RKO (cell line): Measurements from ENCODE around the gene ASB5.
A peak's percentile ranks its signal among the peaks of the same experiment; 100 is the strongest.
"Not testable (repeated sequence)": the region's sequence is repeated elsewhere in the genome, so short reads cannot be mapped to it uniquely, and the experiment has no call there.

ENCODE experiments used
- DNase-seq: peaks from one replicate; pipeline ENCODE4 v3.0.0-alpha.2; 2016; ENCODE audit warnings: low spot score

ASB5 gene

GRCh38 chr4:176222149-176222548, 46.9 kb downstream of the ASB5 start:
- no peak for DNase-seq

GRCh38 chr4:176217510-176217909, 51.5 kb downstream of the ASB5 start:
- DNase-seq = no peak

- not testable (repeated sequence) for DNase-seq
Measured at GRCh38 chr4:176212351-176212750, 56.7 kb downstream of the ASB5 start.

GRCh38 chr4:176210579-176211296, 58.3 kb downstream of the ASB5 start:
- DNase-seq = no peak

DNA sequence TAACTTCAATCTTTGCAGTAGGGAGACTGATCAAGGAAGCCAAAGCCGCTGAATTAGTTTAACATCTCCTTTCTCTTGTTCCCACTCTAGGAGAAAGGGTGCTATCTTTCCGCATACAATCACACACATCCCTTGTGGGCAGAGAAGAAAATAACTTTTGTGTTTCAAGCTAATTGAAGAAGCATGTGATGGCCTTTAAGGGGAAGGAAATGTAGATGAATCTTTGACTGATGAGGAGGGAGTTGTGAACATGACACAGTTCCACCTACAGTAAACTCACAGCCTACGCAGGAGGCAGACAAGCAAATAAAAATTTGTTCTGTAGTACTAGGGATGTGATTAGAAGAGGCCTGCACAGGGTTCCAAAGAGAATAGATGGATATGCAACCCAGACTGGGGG, 58.9 kb downstream of the ASB5 start:
- DNase-seq = no peak

DNA sequence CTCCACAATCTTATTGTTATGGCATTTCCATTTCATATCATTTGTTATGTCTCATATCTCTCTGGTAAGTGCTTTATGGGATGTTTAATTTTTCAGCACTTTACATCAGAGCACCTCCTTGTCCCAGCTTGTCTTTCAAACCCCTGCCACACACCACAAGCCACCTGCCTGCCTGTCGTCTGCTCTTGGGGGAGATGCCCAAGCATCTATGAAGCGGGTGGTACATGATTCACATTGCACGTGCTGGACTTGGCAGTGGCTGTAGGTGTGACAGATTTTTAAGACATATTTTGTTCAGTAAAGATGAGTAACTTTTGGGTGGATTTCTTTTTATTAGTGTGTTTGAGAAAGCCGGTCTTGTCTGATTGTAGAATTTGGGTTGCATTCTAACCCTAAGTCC, 59.5 kb downstream of the ASB5 start:
- DNase-seq = no peak

GRCh38 chr4:176207839-176208238, 61.2 kb downstream of the ASB5 start:
- no peak for DNase-seq

GRCh38 chr4:176205299-176205698, 63.7 kb downstream of the ASB5 start:
- DNase-seq = no peak

GRCh38 chr4:176198316-176198903, 70.6 kb downstream of the ASB5 start:
- no peak for DNase-seq

DNA sequence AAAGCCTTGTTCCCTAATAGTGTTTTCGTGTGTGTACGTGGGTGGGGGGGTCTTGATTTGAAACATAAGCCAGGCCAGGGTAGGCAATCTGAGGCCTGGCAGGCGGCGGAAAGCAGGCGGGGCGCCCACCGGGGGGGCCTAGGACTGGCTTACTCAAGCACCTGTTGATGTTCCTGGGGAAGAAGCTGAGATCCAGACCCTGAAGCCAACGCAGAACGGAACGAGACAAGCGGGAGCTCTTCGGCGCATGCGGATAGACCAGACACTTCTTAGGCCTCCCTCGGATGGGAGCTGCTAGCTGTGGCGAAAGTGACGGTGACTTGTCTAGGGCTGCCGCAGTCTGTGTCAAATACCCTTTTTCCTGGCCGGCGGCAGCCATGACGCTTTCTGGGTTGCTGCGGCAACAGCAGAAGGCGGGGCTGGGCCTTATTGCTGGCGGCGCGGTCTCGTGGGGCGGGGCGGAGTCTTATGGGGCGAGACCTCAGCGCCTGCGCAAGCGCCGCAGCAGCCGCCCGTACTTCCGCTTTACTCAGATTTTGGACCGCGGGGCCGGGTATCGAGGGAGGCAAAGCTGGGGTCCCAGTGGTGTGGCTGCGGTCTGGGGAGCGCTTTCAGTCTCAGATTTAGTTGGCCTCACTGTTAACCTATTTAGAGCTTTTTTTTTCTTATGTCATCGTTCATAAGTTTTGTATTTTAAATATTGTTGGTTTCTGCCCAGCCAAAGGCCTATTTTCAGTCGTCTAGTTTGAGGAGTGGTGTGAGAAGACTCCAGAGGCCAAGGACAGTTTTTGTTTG, 73.6 kb downstream of the ASB5 start, which contains the start of gene SPATA4:
SPATA4 (minus strand) TSS at position 402 of the 795 bp plus-strand sequence; CDS start at position 379, 23 bp downstream.
- peak; percentile 85 for DNase-seq

GRCh38 chr4:176193938-176194337, 75.1 kb downstream of the ASB5 start:
- peak; percentile 87 for DNase-seq

GRCh38 chr4:176193126-176193525, 75.9 kb downstream of the ASB5 start:
- peak; percentile 48 for DNase-seq

DNA sequence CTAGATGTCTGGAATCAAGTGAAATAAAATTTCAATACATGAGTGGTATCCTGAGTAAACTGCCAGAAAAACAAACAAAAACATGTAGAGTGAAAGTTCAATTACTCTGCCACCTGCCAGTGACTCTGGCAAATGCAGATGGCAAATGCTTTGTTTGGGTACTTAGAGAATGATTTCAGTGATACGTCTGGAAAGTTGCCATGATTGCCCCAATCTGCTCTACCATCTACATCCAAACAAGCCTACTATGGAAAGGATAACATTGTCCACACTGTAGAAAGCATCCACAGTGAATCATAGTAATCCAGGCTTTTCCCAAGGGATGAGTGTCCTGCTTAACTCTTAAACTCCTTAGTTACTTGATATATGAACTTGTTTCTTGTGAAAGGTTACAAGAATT, 77.0 kb downstream of the ASB5 start:
- DNase-seq = no peak

DNA sequence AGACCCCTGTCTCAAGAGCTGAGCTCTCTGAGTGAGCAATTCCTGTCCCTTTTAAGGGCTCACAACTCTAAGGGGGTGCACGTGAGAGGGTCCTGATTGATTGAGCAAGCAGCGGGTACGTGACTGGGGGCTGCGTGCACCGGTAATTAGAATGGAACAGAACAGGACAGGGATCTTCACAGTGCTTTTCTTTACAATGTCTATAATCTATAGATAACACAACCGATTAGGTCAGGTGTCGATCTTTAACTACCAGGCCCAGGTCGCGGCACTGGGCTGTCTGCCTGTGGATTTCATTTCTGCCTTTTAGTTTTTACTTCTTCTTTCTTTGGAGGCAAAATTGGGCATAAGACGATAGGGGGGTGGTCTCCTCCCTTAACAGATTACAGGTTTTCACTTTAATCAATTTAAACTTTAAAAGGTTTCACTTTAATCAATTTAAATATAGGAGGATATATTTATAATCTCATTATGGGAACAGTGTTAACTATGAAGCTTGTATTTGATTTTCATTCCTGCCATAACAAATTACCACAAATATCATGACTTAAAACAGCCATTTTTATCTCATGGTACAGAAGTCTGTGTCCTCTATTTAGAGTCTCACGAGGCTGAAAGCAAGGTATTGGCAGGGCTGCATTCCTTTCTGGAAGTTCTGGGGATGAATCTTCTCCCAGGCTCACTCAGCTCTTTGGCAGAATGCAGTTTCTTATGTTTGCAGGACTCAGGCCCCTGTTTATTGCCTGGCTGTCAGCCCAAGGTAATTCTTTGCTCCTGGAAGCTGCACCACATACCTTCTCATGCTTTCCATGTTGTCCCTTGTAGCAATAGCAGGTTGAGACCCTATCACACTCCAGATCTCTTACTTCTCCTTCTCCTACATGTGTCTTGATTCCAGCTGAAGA, 78.9 kb downstream of the ASB5 start:
- DNase-seq = no peak

- no peak for DNase-seq
Measured at GRCh38 chr4:176188654-176189053, 80.4 kb downstream of the ASB5 start.

DNA sequence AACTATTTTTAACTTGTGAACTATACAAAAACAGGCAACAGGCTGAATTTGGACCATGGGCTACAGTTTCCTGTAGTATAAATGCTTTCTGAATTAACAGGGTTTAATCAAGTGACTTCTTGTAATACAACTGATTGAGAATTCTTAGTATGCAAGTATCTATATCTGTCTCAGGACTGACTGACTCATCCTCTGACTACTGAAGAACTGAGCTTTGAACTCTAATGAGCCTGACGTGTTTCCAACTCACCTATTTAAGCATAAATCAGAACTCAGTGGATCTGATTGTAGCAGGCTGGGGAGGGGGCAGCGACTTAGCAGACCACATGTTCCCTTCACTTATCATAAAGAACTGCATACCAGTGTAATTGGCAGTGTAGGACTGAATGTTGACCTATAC, 81.4 kb downstream of the ASB5 start:
- peak; percentile 77 for DNase-seq

GRCh38 chr4:176186671-176187395, 82.2 kb downstream of the ASB5 start:
- no peak for DNase-seq

- no peak for DNase-seq
Measured at GRCh38 chr4:176186067-176186466, 83.0 kb downstream of the ASB5 start.

- peak; percentile 61 for DNase-seq
Measured at GRCh38 chr4:176185051-176185450, 84.0 kb downstream of the ASB5 start.
